ENCODE results near the gene SGMS1.

DNA sequence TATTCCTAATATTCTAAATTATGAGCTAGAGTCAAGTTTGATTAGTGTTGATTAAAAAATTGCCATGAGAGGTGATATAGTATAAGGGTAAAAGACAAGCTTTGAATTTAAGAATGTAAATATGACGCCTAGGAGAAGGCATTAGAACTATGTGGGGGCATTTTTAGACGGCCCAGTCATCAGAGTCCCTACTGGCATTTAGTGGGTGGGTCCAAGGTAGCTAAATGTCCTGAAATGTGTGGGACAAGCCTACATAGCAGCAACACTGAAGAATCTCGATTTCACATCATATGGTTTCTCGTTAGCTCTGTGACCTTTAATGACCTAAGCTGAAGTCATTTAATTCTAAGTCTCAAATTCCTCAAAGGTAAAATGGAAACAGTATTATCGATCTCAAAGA is 133.5 kb downstream of the SGMS1 start:
- TF ChIP-seq, protein P1, sequence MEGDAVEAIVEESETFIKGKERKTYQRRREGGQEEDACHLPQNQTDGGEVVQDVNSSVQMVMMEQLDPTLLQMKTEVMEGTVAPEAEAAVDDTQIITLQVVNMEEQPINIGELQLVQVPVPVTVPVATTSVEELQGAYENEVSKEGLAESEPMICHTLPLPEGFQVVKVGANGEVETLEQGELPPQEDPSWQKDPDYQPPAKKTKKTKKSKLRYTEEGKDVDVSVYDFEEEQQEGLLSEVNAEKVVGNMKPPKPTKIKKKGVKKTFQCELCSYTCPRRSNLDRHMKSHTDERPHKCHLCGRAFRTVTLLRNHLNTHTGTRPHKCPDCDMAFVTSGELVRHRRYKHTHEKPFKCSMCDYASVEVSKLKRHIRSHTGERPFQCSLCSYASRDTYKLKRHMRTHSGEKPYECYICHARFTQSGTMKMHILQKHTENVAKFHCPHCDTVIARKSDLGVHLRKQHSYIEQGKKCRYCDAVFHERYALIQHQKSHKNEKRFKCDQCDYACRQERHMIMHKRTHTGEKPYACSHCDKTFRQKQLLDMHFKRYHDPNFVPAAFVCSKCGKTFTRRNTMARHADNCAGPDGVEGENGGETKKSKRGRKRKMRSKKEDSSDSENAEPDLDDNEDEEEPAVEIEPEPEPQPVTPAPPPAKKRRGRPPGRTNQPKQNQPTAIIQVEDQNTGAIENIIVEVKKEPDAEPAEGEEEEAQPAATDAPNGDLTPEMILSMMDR (IDR thresholded peaks at IDR 0.05; ENCODE audit: low read depth, low read length), result no peak
- no peak for TF ChIP-seq EZH2phosphoT487 (IDR thresholded peaks at IDR 0.05; ENCODE audit: low read depth)
